GM18873 (cell line): ENCODE data around the gene PIEZO1.

Experiments used
- ATAC-seq: cut with Tn5 transposase; IDR thresholded peaks from one replicate; pipeline ENCODE4 v1.9.1; 2021; ENCODE audit warnings: mild to moderate bottlenecking, moderate library complexity, moderate number of reproducible peaks; ENCODE audit not compliant: unreplicated experiment, low FRiP score

Gene PIEZO1

GRCh38 chr16:88706965-88707826 lies 77.8 kb downstream of the PIEZO1 start:
- no peak for ATAC-seq

- peak; percentile 44 for ATAC-seq
These were observed 78.6 kb downstream of the PIEZO1 start, which contains the start of the genes CTU2 and RNF166 for GRCh38 chr16:88706229-88706964. TSS of gene CTU2 (plus strand) at chr16:88706503. CDS start at chr16:88706531, 28 bp downstream. TSS of gene RNF166 (minus strand) at chr16:88706408. CDS start at chr16:88706325, 83 bp downstream.

GRCh38 chr16:88705801-88706228 lies 79.2 kb downstream of the PIEZO1 start:
- ATAC-seq = peak; percentile 4

- no peak for ATAC-seq
These were observed 79.8 kb downstream of the PIEZO1 start for GRCh38 chr16:88705076-88705684.

- no peak for ATAC-seq
These were observed 81.3 kb downstream of the PIEZO1 start for GRCh38 chr16:88703486-88704309.

GRCh38 chr16:88702371-88703210 lies 82.4 kb downstream of the PIEZO1 start:
- ATAC-seq = no peak

- ATAC-seq = no peak
These were observed 83.2 kb downstream of the PIEZO1 start for GRCh38 chr16:88701581-88702370.

- ATAC-seq = peak; percentile 44
These were observed 84.2 kb downstream of the PIEZO1 start for GRCh38 chr16:88700636-88701482.

- ATAC-seq = no peak
These were observed 84.7 kb downstream of the PIEZO1 start for GRCh38 chr16:88700322-88700635.

GRCh38 chr16:88699180-88699579 lies 85.8 kb downstream of the PIEZO1 start:
- ATAC-seq = no peak

- no peak for ATAC-seq
These were observed 86.4 kb downstream of the PIEZO1 start for GRCh38 chr16:88698646-88699045.

GRCh38 chr16:88697831-88698615 lies 87.0 kb downstream of the PIEZO1 start:
- ATAC-seq = no peak

- no peak for ATAC-seq
These were observed 87.7 kb downstream of the PIEZO1 start for GRCh38 chr16:88697116-88697830.

- ATAC-seq = no peak
These were observed 88.6 kb downstream of the PIEZO1 start for GRCh38 chr16:88696441-88696840.

- ATAC-seq = no peak
These were observed 89.3 kb downstream of the PIEZO1 start for GRCh38 chr16:88695753-88696152.

GRCh38 chr16:88695218-88695617 lies 89.8 kb downstream of the PIEZO1 start:
- no peak for ATAC-seq
